Suprapubic skin (tissue), 3 donors: ENCODE data around the gene EVI5L.

ENCODE experiments used
- EP300 ChIP-seq: sonication (generic); formaldehyde crosslinking; IDR thresholded peaks from one replicate; pipeline ENCODE4 v1.6.1; 2017; ENCODE audit warnings: antibody characterized with exemption
- POLR2A ChIP-seq, 2 donors: fragments of 450-650 bp; IDR thresholded peaks; one replicate each; pipeline ENCODE4 v1.6.1; 2017; ENCODE audit warnings: antibody characterized with exemption in 2 of 2, mild to moderate bottlenecking in 2 of 2, moderate library complexity in 2 of 2
- TF ChIP-seq, protein P1 (sequence below), 2 donors: fragments of 200-600 bp in 1 of 2; fragments of 450-650 bp in 1 of 2; sonication (generic) in 1 of 2; IDR thresholded peaks; one replicate each; pipeline ENCODE4 v1.5.1; 2016 to 2019; ENCODE audit warnings: antibody characterized with exemption in 2 of 2, mild to moderate bottlenecking in 1 of 2, moderate library complexity in 1 of 2

DNA sequence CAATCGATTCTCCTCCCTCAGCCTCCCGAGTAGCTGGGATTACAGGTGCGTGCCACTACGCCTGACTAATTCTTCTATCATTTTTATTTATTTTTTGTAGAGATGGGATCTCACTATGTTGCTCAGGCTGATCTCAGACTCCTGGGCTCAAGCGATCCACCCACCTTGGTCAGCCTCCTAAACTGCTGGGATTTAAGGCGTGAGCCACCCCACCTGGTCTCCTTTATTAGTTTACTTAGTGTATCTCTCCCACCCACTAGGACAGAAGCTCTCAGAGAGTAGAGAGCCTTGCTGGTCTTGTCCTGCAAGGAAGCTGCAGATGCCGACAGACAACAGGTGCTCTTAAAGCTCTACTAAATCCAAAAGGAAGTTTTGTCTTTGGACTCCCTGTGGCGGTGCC, 55.8 kb downstream of the EVI5L start:
- TF ChIP-seq EP300 (no peak), POLR2A (IDR thresholded peaks at IDR 0.05) (no peak)
- TF ChIP-seq, protein P1, sequence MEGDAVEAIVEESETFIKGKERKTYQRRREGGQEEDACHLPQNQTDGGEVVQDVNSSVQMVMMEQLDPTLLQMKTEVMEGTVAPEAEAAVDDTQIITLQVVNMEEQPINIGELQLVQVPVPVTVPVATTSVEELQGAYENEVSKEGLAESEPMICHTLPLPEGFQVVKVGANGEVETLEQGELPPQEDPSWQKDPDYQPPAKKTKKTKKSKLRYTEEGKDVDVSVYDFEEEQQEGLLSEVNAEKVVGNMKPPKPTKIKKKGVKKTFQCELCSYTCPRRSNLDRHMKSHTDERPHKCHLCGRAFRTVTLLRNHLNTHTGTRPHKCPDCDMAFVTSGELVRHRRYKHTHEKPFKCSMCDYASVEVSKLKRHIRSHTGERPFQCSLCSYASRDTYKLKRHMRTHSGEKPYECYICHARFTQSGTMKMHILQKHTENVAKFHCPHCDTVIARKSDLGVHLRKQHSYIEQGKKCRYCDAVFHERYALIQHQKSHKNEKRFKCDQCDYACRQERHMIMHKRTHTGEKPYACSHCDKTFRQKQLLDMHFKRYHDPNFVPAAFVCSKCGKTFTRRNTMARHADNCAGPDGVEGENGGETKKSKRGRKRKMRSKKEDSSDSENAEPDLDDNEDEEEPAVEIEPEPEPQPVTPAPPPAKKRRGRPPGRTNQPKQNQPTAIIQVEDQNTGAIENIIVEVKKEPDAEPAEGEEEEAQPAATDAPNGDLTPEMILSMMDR (IDR thresholded peaks at IDR 0.05): no peak
